HEK293 (cell line): ENCODE data around the gene BUD23.
A peak's percentile ranks its signal among the peaks of the same experiment; 100 is the strongest.

ENCODE experiments used
- PRDM4 ChIP-seq: fragments of 450-650 bp; formaldehyde crosslinking; IDR thresholded peaks from 2 replicates; pipeline ENCODE4 v1.5.1; 2017; ENCODE audit warnings: missing biosample characterization, missing genetic modification characterization
- TCF7L2 ChIP-seq: IDR thresholded peaks from 2 replicates; pipeline ENCODE4 v1.6.1; 2011; ENCODE audit warnings: low read depth, mild to moderate bottlenecking, inconsistent platforms, low read length, moderate library complexity, borderline replicate concordance
- ZBTB11 ChIP-seq: fragments of 450-650 bp; formaldehyde crosslinking; conservative IDR thresholded peaks from 2 replicates; pipeline ENCODE4 v1.5.1; 2016; ENCODE audit warnings: low read depth, missing biosample characterization, missing genetic modification characterization
- ZBTB17 ChIP-seq: fragments of 450-650 bp; formaldehyde crosslinking; IDR thresholded peaks from 2 replicates; pipeline ENCODE4 v1.5.1; 2016; ENCODE audit warnings: missing biosample characterization, missing genetic modification characterization
- ZBTB20 ChIP-seq: fragments of 450-650 bp; formaldehyde crosslinking; IDR thresholded peaks from 2 replicates; pipeline ENCODE4 v1.5.1; 2016; ENCODE audit warnings: missing biosample characterization, missing genetic modification characterization
- ZBTB48 ChIP-seq: fragments of 450-650 bp; formaldehyde crosslinking; IDR thresholded peaks from 2 replicates; pipeline ENCODE4 v1.5.1; 2016; ENCODE audit warnings: missing biosample characterization, missing genetic modification characterization
- ZFHX2 ChIP-seq: fragments of 450-650 bp; formaldehyde crosslinking; conservative IDR thresholded peaks from 2 replicates; pipeline ENCODE4 v1.5.1; 2016; ENCODE audit warnings: missing biosample characterization, missing genetic modification characterization
- ZNF112 ChIP-seq: fragments of 450-650 bp; formaldehyde crosslinking; IDR thresholded peaks from 2 replicates; pipeline ENCODE4 v1.5.0; 2017; ENCODE audit warnings: missing biosample characterization, missing genetic modification characterization
- ZNF138 ChIP-seq: fragments of 450-650 bp; formaldehyde crosslinking; IDR thresholded peaks from 2 replicates; pipeline ENCODE4 v1.5.1; 2016; ENCODE audit warnings: missing biosample characterization, missing genetic modification characterization, borderline replicate concordance
- ZNF18 ChIP-seq: fragments of 450-650 bp; formaldehyde crosslinking; IDR thresholded peaks from 2 replicates; pipeline ENCODE4 v1.5.1; 2016; ENCODE audit warnings: missing biosample characterization, missing genetic modification characterization
- ZNF23 ChIP-seq: fragments of 450-650 bp; formaldehyde crosslinking; IDR thresholded peaks from 2 replicates; pipeline ENCODE4 v1.5.1; 2016; ENCODE audit warnings: missing biosample characterization, missing genetic modification characterization, borderline replicate concordance
- ZNF248 ChIP-seq: fragments of 450-650 bp; formaldehyde crosslinking; IDR thresholded peaks from 2 replicates; pipeline ENCODE4 v1.5.1; 2017; ENCODE audit warnings: missing biosample characterization, missing genetic modification characterization
- ZNF26 ChIP-seq: fragments of 450-650 bp; formaldehyde crosslinking; IDR thresholded peaks from 2 replicates; pipeline ENCODE4 v1.5.1; 2016; ENCODE audit warnings: missing biosample characterization, missing genetic modification characterization
- ZNF274 ChIP-seq, 2 experiments: fragments of 200-500 bp in 1 of 2; fragments of 450-650 bp in 1 of 2; sonication (Bioruptor generic) in 1 of 2; formaldehyde crosslinking in 1 of 2; IDR thresholded peaks; 2 replicates each; pipeline versions ENCODE4 v1.5.1 to v1.6.1; 2014 to 2016; ENCODE audit warnings: borderline replicate concordance in 1 of 2, inconsistent platforms in 1 of 2, low read length in 1 of 2, missing biosample characterization in 1 of 2, missing genetic modification characterization in 1 of 2
- ZNF391 ChIP-seq: fragments of 450-650 bp; formaldehyde crosslinking; IDR thresholded peaks from 2 replicates; pipeline ENCODE4 v1.5.1; 2016; ENCODE audit warnings: low read depth, missing biosample characterization, missing genetic modification characterization, borderline replicate concordance
- ZNF555 ChIP-seq: fragments of 450-650 bp; formaldehyde crosslinking; conservative IDR thresholded peaks from 2 replicates; pipeline ENCODE4 v1.5.1; 2017; ENCODE audit warnings: missing biosample characterization, mild to moderate bottlenecking, missing genetic modification characterization, inconsistent platforms
- ZNF580 ChIP-seq: fragments of 450-650 bp; formaldehyde crosslinking; IDR thresholded peaks from 2 replicates; pipeline ENCODE4 v1.5.1; 2016; ENCODE audit warnings: missing biosample characterization, missing genetic modification characterization
- ZNF701 ChIP-seq: fragments of 450-650 bp; formaldehyde crosslinking; IDR thresholded peaks from 2 replicates; pipeline ENCODE4 v1.5.1; 2016; ENCODE audit warnings: missing biosample characterization, missing genetic modification characterization
- ZNF777 ChIP-seq: fragments of 450-650 bp; formaldehyde crosslinking; IDR thresholded peaks from 2 replicates; pipeline ENCODE4 v1.5.1; 2017; ENCODE audit warnings: missing biosample characterization, missing genetic modification characterization, borderline replicate concordance
- ZNF791 ChIP-seq: fragments of 450-650 bp; formaldehyde crosslinking; IDR thresholded peaks from 2 replicates; pipeline ENCODE4 v1.5.1; 2016; ENCODE audit warnings: missing biosample characterization, missing genetic modification characterization
- TF ChIP-seq, protein P1 (sequence below): fragments of 450-650 bp; formaldehyde crosslinking; IDR thresholded peaks from 2 replicates; pipeline ENCODE4 v1.5.1; 2016; ENCODE audit warnings: missing biosample characterization, missing genetic modification characterization
- TF ChIP-seq, protein P2 (sequence below): fragments of 450-650 bp; formaldehyde crosslinking; IDR thresholded peaks from 2 replicates; pipeline ENCODE4 v1.5.1; 2016; ENCODE audit warnings: missing biosample characterization, missing genetic modification characterization, borderline replicate concordance

Gene BUD23

DNA sequence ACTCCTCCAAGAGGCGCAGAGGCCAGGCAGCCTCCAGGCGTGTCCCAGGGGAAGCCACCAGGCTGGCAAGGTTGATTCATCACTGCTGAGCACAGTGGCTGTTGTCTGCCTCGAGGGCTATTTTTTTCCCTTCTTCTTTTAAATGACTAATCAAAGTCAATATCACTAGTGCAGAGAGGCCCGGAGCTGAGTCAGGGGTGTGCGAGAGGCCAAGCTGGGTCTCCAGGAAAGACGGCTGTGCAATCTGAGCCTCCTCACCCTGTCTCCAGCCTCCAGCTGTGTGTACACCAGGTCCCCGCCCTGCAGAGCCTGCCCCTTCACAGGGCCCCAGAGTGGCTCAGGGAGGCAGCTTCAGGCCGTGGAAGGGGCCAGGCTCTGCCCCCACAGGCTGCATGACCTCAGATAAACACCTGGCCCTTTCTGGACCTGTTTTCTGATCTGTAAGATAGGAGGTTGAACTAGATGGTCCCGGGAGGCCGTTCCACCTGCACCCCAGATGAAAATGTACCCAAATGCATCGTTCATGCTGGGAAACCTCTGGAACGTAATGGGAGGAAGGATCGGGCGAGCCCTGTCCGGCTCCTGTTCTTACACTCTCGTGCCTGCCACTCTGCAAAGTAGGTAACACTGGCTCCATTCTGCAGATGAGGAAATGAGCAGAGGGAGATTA is 32.4 kb downstream of the BUD23 start (continued):
- TF ChIP-seq ZNF138 (tag by site-specific recombination) (no peak), ZNF248 (tag by site-specific recombination) (no peak), ZNF112 (tag by site-specific recombination) (no peak), ZNF580 (tag by site-specific recombination) (no peak), ZNF791 (tag by site-specific recombination) (no peak), ZFHX2 (tag by site-specific recombination) (no peak), ZNF18 (no peak), ZNF26 (no peak), ZNF555 (tag by site-specific recombination) (no peak), ZBTB11 (tag by site-specific recombination) (no peak), ZNF274 (IDR thresholded peaks at IDR 0.05; ENCODE audit: low read length) (no peak), ZNF274 (tag by site-specific recombination; IDR thresholded peaks at IDR 0.05; ENCODE audit: borderline replicate concordance) (no peak), TCF7L2 (peak; percentile 23; the same call in 1 of the 2 replicates), ZBTB48 (tag by site-specific recombination) (peak; percentile 75), ZBTB20 (peak; percentile 60; the same call in 1 of the 2 replicates), ZNF777 (tag by site-specific recombination) (no peak), ZNF23 (tag by site-specific recombination) (no peak), ZNF701 (no peak), PRDM4 (0 out of 2 replicates have a peak, but pooled peaks have one; percentile 11), ZBTB17 (peak; percentile 8), ZNF391 (tag by site-specific recombination) (no peak)
- TF ChIP-seq, protein P1, sequence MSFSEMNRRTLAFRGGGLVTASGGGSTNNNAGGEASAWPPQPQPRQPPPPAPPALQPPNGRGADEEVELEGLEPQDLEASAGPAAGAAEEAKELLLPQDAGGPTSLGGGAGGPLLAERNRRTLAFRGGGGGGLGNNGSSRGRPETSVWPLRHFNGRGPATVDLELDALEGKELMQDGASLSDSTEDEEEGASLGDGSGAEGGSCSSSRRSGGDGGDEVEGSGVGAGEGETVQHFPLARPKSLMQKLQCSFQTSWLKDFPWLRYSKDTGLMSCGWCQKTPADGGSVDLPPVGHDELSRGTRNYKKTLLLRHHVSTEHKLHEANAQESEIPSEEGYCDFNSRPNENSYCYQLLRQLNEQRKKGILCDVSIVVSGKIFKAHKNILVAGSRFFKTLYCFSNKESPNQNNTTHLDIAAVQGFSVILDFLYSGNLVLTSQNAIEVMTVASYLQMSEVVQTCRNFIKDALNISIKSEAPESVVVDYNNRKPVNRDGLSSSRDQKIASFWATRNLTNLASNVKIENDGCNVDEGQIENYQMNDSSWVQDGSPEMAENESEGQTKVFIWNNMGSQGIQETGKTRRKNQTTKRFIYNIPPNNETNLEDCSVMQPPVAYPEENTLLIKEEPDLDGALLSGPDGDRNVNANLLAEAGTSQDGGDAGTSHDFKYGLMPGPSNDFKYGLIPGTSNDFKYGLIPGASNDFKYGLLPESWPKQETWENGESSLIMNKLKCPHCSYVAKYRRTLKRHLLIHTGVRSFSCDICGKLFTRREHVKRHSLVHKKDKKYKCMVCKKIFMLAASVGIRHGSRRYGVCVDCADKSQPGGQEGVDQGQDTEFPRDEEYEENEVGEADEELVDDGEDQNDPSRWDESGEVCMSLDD = no peak
- TF ChIP-seq, protein P2, sequence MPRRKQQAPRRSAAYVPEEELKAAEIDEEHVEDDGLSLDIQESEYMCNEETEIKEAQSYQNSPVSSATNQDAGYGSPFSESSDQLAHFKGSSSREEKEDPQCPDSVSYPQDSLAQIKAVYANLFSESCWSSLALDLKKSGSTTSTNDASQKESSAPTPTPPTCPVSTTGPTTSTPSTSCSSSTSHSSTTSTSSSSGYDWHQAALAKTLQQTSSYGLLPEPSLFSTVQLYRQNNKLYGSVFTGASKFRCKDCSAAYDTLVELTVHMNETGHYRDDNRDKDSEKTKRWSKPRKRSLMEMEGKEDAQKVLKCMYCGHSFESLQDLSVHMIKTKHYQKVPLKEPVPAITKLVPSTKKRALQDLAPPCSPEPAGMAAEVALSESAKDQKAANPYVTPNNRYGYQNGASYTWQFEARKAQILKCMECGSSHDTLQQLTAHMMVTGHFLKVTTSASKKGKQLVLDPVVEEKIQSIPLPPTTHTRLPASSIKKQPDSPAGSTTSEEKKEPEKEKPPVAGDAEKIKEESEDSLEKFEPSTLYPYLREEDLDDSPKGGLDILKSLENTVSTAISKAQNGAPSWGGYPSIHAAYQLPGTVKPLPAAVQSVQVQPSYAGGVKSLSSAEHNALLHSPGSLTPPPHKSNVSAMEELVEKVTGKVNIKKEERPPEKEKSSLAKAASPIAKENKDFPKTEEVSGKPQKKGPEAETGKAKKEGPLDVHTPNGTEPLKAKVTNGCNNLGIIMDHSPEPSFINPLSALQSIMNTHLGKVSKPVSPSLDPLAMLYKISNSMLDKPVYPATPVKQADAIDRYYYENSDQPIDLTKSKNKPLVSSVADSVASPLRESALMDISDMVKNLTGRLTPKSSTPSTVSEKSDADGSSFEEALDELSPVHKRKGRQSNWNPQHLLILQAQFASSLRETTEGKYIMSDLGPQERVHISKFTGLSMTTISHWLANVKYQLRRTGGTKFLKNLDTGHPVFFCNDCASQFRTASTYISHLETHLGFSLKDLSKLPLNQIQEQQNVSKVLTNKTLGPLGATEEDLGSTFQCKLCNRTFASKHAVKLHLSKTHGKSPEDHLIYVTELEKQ (tag by site-specific recombination) = no peak
